Heart left ventricle (tissue), 16 donors: ENCODE measurements around the gene PACSIN1. TPM values are rescaled to one million over a fixed set of nuclear protein-coding genes. Genes with fewer than 3 reads are reported as not detected.

Experiments used
- ATAC-seq, 4 donors: fragments of 200-7000 bp; cut with Tn5 transposase; one replicate each; pipeline ENCODE4 v1.9.1; 2020 to 2022; ENCODE audit warnings: moderate library complexity in 4 of 4, mild to moderate bottlenecking in 3 of 4, moderate number of reproducible peaks in 1 of 4
- DNase-seq, 5 donors: peaks; one replicate each; pipeline ENCODE4 v3.0.0-alpha.2; 2020
- H3K27ac ChIP-seq, 12 donors: fragments of 200-600 bp; sonication (generic) in 4 of 12; one replicate each; pipeline versions ENCODE4 v1.5.0 to v1.8.0; 2016 to 2022; ENCODE audit warnings: mild to moderate bottlenecking in 2 of 12
- H3K27me3 ChIP-seq, 9 donors: fragments of 200-600 bp; sonication (generic) in 2 of 9; one replicate each; pipeline versions ENCODE4 v1.5.1 to v1.8.0; 2016 to 2022; ENCODE audit warnings: mild to moderate bottlenecking in 3 of 9
- H3K36me3 ChIP-seq, 9 donors: fragments of 200-600 bp; sonication (generic) in 2 of 9; one replicate each; pipeline versions ENCODE4 v1.5.0 to v1.8.0; 2018 to 2022; ENCODE audit warnings: mild to moderate bottlenecking in 2 of 9
- H3K4me1 ChIP-seq, 12 donors: fragments of 200-600 bp; sonication (generic) in 4 of 12; one replicate each; pipeline versions ENCODE4 v1.5.0 to v1.8.0; 2016 to 2022; ENCODE audit warnings: mild to moderate bottlenecking in 3 of 12
- H3K4me3 ChIP-seq, 12 donors: fragments of 200-600 bp; sonication (generic) in 4 of 12; one replicate each; pipeline versions ENCODE4 v1.5.0 to v1.8.0; 2017 to 2022; ENCODE audit warnings: mild to moderate bottlenecking in 9 of 12, moderate library complexity in 4 of 12
- H3K9me3 ChIP-seq, 12 donors: fragments of 200-600 bp; sonication (generic) in 4 of 12; one replicate each; pipeline versions ENCODE4 v1.5.0 to v1.8.0; 2016 to 2022; ENCODE audit warnings: mild to moderate bottlenecking in 1 of 12
- CTCF ChIP-seq, 12 donors: fragments of 200-600 bp; sonication (generic) in 4 of 12; IDR thresholded peaks; one replicate each; pipeline versions ENCODE4 v1.5.0 to v1.8.0; 2018 to 2022; ENCODE audit warnings: antibody characterized with exemption in 12 of 12, mild to moderate bottlenecking in 5 of 12
- POLR2A ChIP-seq, 2 donors: fragments of 450-650 bp; IDR thresholded peaks; one replicate each; pipeline ENCODE4 v1.6.1; 2017; ENCODE audit warnings: antibody characterized with exemption in 2 of 2, mild to moderate bottlenecking in 2 of 2, moderate library complexity in 2 of 2
- WGBS, 4 donors: extraction: QIAGEN DNeasy Blood & Tissue Kit in 2 of 4; methylation state at CpG; one replicate each; pipeline versions ENCODE4 v1.1.5 to v1.1.7; 2013 to 2018; 5-methylcytosine and 5-hydroxymethylcytosine counted together
- intact Hi-C, 10 donors: fragments of 100-400 bp; cut with DNase I; formaldehyde crosslinking; loops; one replicate each; pipeline versions ENCODE4 v1.11.1 to v1.14.2; 2022
- polyA plus RNA-seq, 2 donors: library from polyadenylated mRNA; stranded (reverse); fragments of 200-250 nt; gene quantifications; one replicate each; pipeline ENCODE4 v1.2.3, GENCODE V29; 2013
- total RNA-seq, 9 donors: library from RNA; depleted of rRNA in 2 of 9; stranded (reverse); fragments of >200 nt in 2 of 9; fragmentation: NEBNext Ultra II Directional in 3 of 9; extraction: Animal tissue kit (Norgen Biotek cat#: 25700) in 3 of 9; gene quantifications; one replicate each; pipeline versions ENCODE4 v1.1.0 to v1.2.4, GENCODE V29; 2016 to 2023
- donor health status: ischemic (EF 13 %, LVEDD 7.1; RV severe dilation, severe dysfunction).
- donor health status: healthy with polysubstance abuse.
- donor health status: DM: no; HTN: yes; CAD: no.
- donor health status: DM: no; HTN: no; CAD: no.
- donor health status: ischemic (EF 25% LVEDD 6.9; RV normal size, moderate dysfunction).
- donor health status: ischemic (EF 25% LVEDD 5.7; RV mildly dilated, moderate dysfunction).
- donor health status: healthy.
- donor health status: DM: yes; HTN: yes; CAD: no.
- donor health status: ischemic (EF 35%, LVEDD 5.7; RV mildly dilated, moderate dysfunction).
- donor health status: nonischemic (EF 11% LVEDD 7.7; RV severe dilation, severe dysfunction).
- donor health status: DM: yes; HTN: yes; CAD: no.
- donor health status: PGD.
- donor health status: ischemic (EF 29% LVEDD 5.4; RV normal size, mild dysfunction).
- donor health status: nonischemic (EF 23%, LVEDD 6.1; RV moderate dilation, normal function).

PACSIN1 gene
- total and polyA plus RNA-seq, 11 donors: 1.6 to 12.7 (median 6.0) TPM

DNA sequence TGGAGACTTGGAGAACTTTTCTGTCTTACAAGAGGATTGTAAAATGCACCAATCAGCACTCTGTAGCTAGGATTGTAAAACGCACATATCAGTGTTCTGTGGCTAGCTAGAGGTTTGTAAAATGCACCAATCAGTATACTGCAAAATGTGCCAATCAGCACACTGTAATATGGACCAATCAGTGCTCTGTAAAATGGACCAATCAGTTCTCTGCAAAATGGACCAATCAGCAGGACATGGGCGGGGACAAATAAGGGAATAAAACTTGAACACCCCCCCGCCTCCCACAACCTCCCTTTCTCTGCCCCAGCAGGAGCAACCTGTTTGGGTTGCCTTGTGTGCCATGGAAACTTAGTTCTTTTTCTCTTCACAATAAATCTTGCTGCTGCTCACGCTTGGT lies 27.2 kb upstream of the PACSIN1 start:
- whole genome bisulfite sequencing, 4 donors: 56 to 77% (median 59%) methylated on average over 4 of the region's 4 CpGs
- ATAC-seq: no peak
- H3K36me3 ChIP-seq: no peaks in the 10 kb centered on the region
- H3K27ac ChIP-seq: no peak overlapping the region
- no peak for TF ChIP-seq POLR2A (IDR thresholded peaks at IDR 0.05)
- no peak for TF ChIP-seq CTCF (IDR thresholded peaks at IDR 0.05)
- DNase-seq: no peak
- H3K4me3 ChIP-seq: no peak overlapping the region
- H3K9me3 ChIP-seq: no peaks in the 10 kb centered on the region
- H3K4me1 ChIP-seq: no peaks in the 10 kb centered on the region
- no peaks in the 10 kb centered on the region for H3K27me3 ChIP-seq
- intact Hi-C loops: no loop called here

DNA sequence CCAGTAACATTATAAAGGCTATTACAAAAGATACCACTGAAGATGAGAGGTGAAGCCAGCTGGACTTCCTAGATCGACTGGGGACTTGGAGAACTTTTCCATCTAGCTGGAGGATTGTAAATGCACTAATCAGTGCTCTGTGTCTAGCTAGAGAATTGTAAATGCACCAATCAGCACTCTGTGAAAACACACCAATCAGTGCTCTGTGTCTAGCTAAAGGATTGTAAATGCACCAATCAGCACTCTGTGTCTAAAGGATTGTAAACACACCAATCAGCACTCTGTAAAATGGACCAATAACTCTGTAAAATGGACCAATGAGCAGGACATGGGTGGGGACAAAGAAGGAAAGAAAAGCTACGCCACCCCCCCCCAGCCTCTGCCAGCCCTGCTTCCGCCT lies 26.4 kb upstream of the PACSIN1 start:
- no peak for ATAC-seq
- DNase-seq: no peak
- Histone ChIP-seq H3K36me3 (no peaks in the 10 kb centered on the region), H3K27me3 (no peaks in the 10 kb centered on the region), H3K27ac (no peak overlapping the region), H3K4me1 (no peaks in the 10 kb centered on the region), H3K4me3 (no peak overlapping the region), H3K9me3 (no peaks in the 10 kb centered on the region)
- WGBS, 4 donors: 86 to 100% (median 89%) methylated on average over 1 to 3 of the region's 3 CpGs
- TF ChIP-seq POLR2A (IDR thresholded peaks at IDR 0.05): no peak
- no peak for TF ChIP-seq CTCF (IDR thresholded peaks at IDR 0.05)
- intact Hi-C loops: no loop called here

DNA sequence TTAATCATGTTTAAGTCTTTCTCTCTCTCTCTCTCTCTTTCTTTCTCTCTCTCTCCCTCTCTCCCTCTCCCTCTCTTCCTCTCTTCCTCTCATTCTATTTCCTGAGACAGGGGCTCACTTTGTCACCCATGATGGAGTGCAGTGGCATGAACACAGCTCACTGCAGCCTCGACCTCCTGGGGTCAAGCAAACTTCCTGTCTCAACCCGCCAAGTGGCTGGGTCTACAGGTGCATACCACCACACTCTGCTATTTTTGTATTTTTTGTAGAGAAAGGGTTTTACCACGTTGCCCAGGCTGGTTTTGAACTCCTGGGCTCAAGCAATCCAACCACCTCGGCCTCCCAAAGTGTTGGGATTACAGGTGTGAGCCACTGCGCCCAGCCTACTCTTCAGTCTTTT lies 24.4 kb upstream of the PACSIN1 start:
- DNase-seq: no peak
- H3K27me3 ChIP-seq: no peaks in the 10 kb centered on the region
- H3K36me3 ChIP-seq: no peaks in the 10 kb centered on the region
- H3K4me1 ChIP-seq: no peaks in the 10 kb centered on the region
- H3K9me3 ChIP-seq: no peaks in the 10 kb centered on the region
- WGBS, 4 donors: 64 to 70% (median 68%) methylated on average over 5 of the region's 5 CpGs
- TF ChIP-seq POLR2A (IDR thresholded peaks at IDR 0.05): no peak
- no peak for TF ChIP-seq CTCF (IDR thresholded peaks at IDR 0.05)
- no peak for ATAC-seq
- no peak overlapping the region for H3K4me3 ChIP-seq
- intact Hi-C loops: no loop called here
- no peak overlapping the region for H3K27ac ChIP-seq

DNA sequence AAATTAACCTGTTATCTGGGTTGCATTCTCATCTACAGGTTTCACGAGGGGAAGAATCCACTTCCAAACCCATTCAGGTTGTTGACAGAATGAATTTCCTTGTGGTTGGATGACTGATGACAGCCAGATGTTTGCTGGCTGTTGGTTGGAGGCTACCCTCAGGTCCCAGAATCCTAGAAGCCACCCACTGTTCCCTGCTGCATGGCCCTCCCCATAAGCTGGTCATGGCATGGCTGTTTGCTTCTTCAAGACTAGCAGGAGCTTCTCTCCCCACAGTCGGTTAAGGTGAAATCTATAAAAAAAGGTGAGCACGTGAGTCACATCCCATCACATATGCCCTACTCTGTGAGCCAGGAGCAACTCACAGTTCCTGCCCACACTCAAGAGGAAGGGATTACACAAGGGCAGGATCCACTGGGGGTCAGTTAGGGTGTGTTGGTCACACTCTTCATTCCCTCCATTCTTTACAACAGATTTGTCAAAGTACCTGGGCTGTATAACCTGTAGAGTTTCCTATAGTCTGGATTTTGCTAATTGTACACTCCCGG lies 20.5 kb upstream of the PACSIN1 start:
- H3K4me1 ChIP-seq: no peaks in the 10 kb centered on the region
- H3K36me3 ChIP-seq: no peaks in the 10 kb centered on the region
- ATAC-seq: no peak
- 68 to 85% (median 76%) methylated on average over 4 of the region's 4 CpGs for WGBS, 4 donors
- TF ChIP-seq CTCF (IDR thresholded peaks at IDR 0.05): no peak
- no peak for TF ChIP-seq POLR2A (IDR thresholded peaks at IDR 0.05)
- H3K9me3 ChIP-seq: no peaks in the 10 kb centered on the region
- intact Hi-C loops: no loop called here
- no peak overlapping the region for H3K27ac ChIP-seq
- H3K27me3 ChIP-seq: no peaks in the 10 kb centered on the region
- no peak for DNase-seq
- H3K4me3 ChIP-seq: no peak overlapping the region
